ENCODE measurements around the gene PDZRN3. TPM values are rescaled to one million over a fixed set of nuclear protein-coding genes. Genes with fewer than 3 reads are reported as not detected.

The PDZRN3 gene
- total and polyA plus RNA-seq, 2 experiments from 2014 or later, result 7.5 to 14.0 TPM

GRCh38 chr3:73584873-73585272 is 39.9 kb downstream of the PDZRN3 start (continued):
- no peak for TF ChIP-seq REST (IDR thresholded peaks at IDR 0.05; ENCODE audit: unreplicated experiment)
- TF ChIP-seq EZH2phosphoT487 (IDR thresholded peaks at IDR 0.05; ENCODE audit: unreplicated experiment), result no peak
- no peak for TF ChIP-seq CTCF (conservative IDR thresholded peaks at IDR 0.05; ENCODE audit: low read depth in 2 of 2)

GRCh38 chr3:73582535-73582934 is 42.2 kb downstream of the PDZRN3 start:
- Mint-ChIP-seq H3K9me3 (no peaks in the 10 kb centered on the region), H3K4me3 (no peak overlapping the region), H3K36me3 (ENCODE audit: low read depth) (no peaks in the 10 kb centered on the region), H3K27ac (no peak overlapping the region), H3K4me1 (peaks cover 7% of the 10 kb centered on the region), H3K27me3 (ENCODE audit: insufficient read depth, low read depth, poor library complexity) (peaks cover 3% of the 10 kb centered on the region)
- no peaks in the 10 kb centered on the region for H3K79me2 ChIP-seq (replicated peaks; ENCODE audit: insufficient read depth)
- no peaks in the 10 kb centered on the region for H3K9me2 ChIP-seq (ENCODE audit: insufficient read depth)
- 0 out of 2 replicates have a peak, but pooled peaks cover 4% of the 10 kb centered on the region for H3K4me1 ChIP-seq (ENCODE audit: insufficient read depth)
- no peak overlapping the region for H3K4me3 ChIP-seq
- H3K36me3 ChIP-seq (ENCODE audit: insufficient read depth), result no peaks in the 10 kb centered on the region
- no peak overlapping the region for H3K4me2 ChIP-seq
- no peaks in the 10 kb centered on the region for H3F3A ChIP-seq (replicated peaks; ENCODE audit: low read depth)
- H3K27me3 ChIP-seq (ENCODE audit: insufficient read depth), result no peaks in the 10 kb centered on the region
- no peak overlapping the region for H3K27ac ChIP-seq (ENCODE audit: low read depth)
- DNase-seq (ENCODE audit: low spot score) (no peak), ATAC-seq (no peak)
- H4K20me1 ChIP-seq (replicated peaks; ENCODE audit: insufficient read depth), result no peaks in the 10 kb centered on the region
- H2AFZ ChIP-seq, result no peak overlapping the region
- TF ChIP-seq EZH2phosphoT487 (IDR thresholded peaks at IDR 0.05; ENCODE audit: unreplicated experiment) (no peak), ZNF331 (CRISPR knock-in tag; IDR thresholded peaks at IDR 0.05; ENCODE audit: low read depth) (no peak), ZNF462 (CRISPR knock-in tag; IDR thresholded peaks at IDR 0.05) (no peak), NANOG (IDR thresholded peaks at IDR 0.05; ENCODE audit: borderline replicate concordance) (no peak), REST (IDR thresholded peaks at IDR 0.05; ENCODE audit: unreplicated experiment) (no peak), STAT1 (IDR thresholded peaks at IDR 0.05; ENCODE audit: unreplicated experiment) (no peak), ZNF114 (CRISPR knock-in tag; IDR thresholded peaks at IDR 0.05) (no peak)
